ENCODE results near the gene SLBP. TPM values are rescaled to one million over a fixed set of nuclear protein-coding genes. Genes with fewer than 3 reads are reported as not detected.

SLBP gene
- total RNA-seq, 1 experiment from 2014 or later = 147 TPM

- no peak for DNase-seq (ENCODE audit: low spot score)
Measured at GRCh38 chr4:1655081-1655480, 57.0 kb downstream of the SLBP start.

- no peak for DNase-seq (ENCODE audit: low spot score)
Measured at GRCh38 chr4:1654216-1654955, 57.7 kb downstream of the SLBP start.

GRCh38 chr4:1653776-1654175 is 58.3 kb downstream of the SLBP start:
- no peak for DNase-seq (ENCODE audit: low spot score)

GRCh38 chr4:1652088-1652487 is 60.0 kb downstream of the SLBP start:
- no peak for DNase-seq (ENCODE audit: low spot score)

- no peak for DNase-seq (ENCODE audit: low spot score)
Measured at GRCh38 chr4:1651609-1652008, 60.5 kb downstream of the SLBP start.

- no peak for DNase-seq (ENCODE audit: low spot score)
Measured at GRCh38 chr4:1648962-1649361, 63.2 kb downstream of the SLBP start.

GRCh38 chr4:1647432-1647831 is 64.7 kb downstream of the SLBP start:
- no peak for DNase-seq (ENCODE audit: low spot score)

GRCh38 chr4:1646690-1647089 is 65.4 kb downstream of the SLBP start:
- DNase-seq (ENCODE audit: low spot score) = no peak

- DNase-seq (ENCODE audit: low spot score) = no peak
Measured at GRCh38 chr4:1644891-1645657, 67.0 kb downstream of the SLBP start.

- DNase-seq (ENCODE audit: low spot score) = no peak
Measured at GRCh38 chr4:1643971-1644735, 68.0 kb downstream of the SLBP start.

Small RNA genes lying within 50 kb of the gene (small RNA-seq; reads per million reads assigned to genes)
- gene RF00019 = not detected

Other genes starting within 250 kb of the SLBP start
- 2.4 and 2.6 TPM in 2 replicates for gene FAM53A, start 28.0 kb downstream of the SLBP start, total RNA-seq (2014; rRNA removed; shearing (Covaris generic))
- 94.2 and 111 TPM in 2 replicates for gene TMEM129, start 9.0 kb upstream of the SLBP start, total RNA-seq (2014; rRNA removed; shearing (Covaris generic))
- 64.6 and 71.2 TPM in 2 replicates for gene TACC3, start 9.2 kb upstream of the SLBP start, total RNA-seq (2014; rRNA removed; shearing (Covaris generic))
- 73.4 and 77.0 TPM in 2 replicates for gene FGFR3, start 81.0 kb upstream of the SLBP start, total RNA-seq (2014; rRNA removed; shearing (Covaris generic))
- gene LETM1, start 143.8 kb upstream of the SLBP start, total RNA-seq (2014; rRNA removed; shearing (Covaris generic)) = 95.8 and 106 TPM in 2 replicates
- gene NSD2, start 159.1 kb upstream of the SLBP start, total RNA-seq (2014; rRNA removed; shearing (Covaris generic)) = 70.5 and 73.7 TPM in 2 replicates